Prostate gland (tissue), 2 donors: Measurements from ENCODE around the gene SMCR8. TPM values are rescaled to one million over a fixed set of nuclear protein-coding genes. Genes with fewer than 3 reads are reported as not detected.

Source experiments
- DNase-seq: peaks from one replicate; pipeline ENCODE4 v3.0.0-alpha.2; 2019; ENCODE audit warnings: low spot score
- H3K27ac ChIP-seq, 2 donors: fragments of 200-600 bp; sonication (generic); 2 replicates each; pipeline ENCODE4 v1.5.1; 2017 to 2019
- H3K27me3 ChIP-seq: fragments of 200-600 bp; sonication (generic); replicated peaks from 2 replicates; pipeline ENCODE4 v1.5.1; 2019; ENCODE audit not compliant: insufficient read depth
- H3K36me3 ChIP-seq, 2 donors: fragments of 200-600 bp; sonication (generic); 1 replicate in 1 of 2; 2 replicates in 1 of 2; pipeline versions ENCODE4 v1.5.1 to v1.8.1; 2017 to 2019
- H3K4me1 ChIP-seq: fragments of 200-600 bp; sonication (generic); replicated peaks from 2 replicates; pipeline ENCODE4 v1.5.1; 2019
- H3K4me3 ChIP-seq, 2 donors: fragments of 200-600 bp; sonication (generic); 2 replicates each; pipeline ENCODE4 v1.5.1; 2017 to 2019
- H3K9me3 ChIP-seq: fragments of 200-600 bp; sonication (generic); 2 replicates; pipeline ENCODE4 v1.5.1; 2017
- POLR2A ChIP-seq: fragments of 450-650 bp; IDR thresholded peaks from one replicate; pipeline ENCODE4 v1.6.1; 2016; ENCODE audit warnings: antibody characterized with exemption, mild to moderate bottlenecking
- POLR2AphosphoS5 ChIP-seq: sonication (generic); formaldehyde crosslinking; IDR thresholded peaks from one replicate; pipeline ENCODE4 v1.6.1; 2017; ENCODE audit warnings: antibody characterized with exemption
- WGBS: methylation state at CpG from one replicate; pipeline ENCODE4 v1.1.5; 2018; 5-methylcytosine and 5-hydroxymethylcytosine counted together
- intact Hi-C: fragments of 100-400 bp; cut with DNase I; formaldehyde crosslinking; loops from one replicate; pipeline ENCODE4 v1.14.2; 2022
- total RNA-seq, 2 donors: library from RNA; depleted of rRNA; stranded (reverse); fragments of >200 nt; gene quantifications; one replicate each; pipeline ENCODE4 v1.1.0, GENCODE V29; 2016
- TF ChIP-seq, protein P1 (sequence below), 4 experiments: fragments of 200-600 bp in 2 of 4; fragments of 450-650 bp in 2 of 4; sonication (generic) in 2 of 4; IDR thresholded peaks; 1 replicate in 3 of 4; 2 replicates in 1 of 4; pipeline ENCODE4 v1.5.1; 2016 to 2019; ENCODE audit warnings: antibody characterized with exemption in 4 of 4, mild to moderate bottlenecking in 2 of 4, moderate library complexity in 2 of 4

Gene SMCR8
- total RNA-seq, 2 donors from 2014 or later, result 19.0 to 25.3 TPM

- Histone ChIP-seq H3K4me1 (no peaks in the 10 kb centered on the region), H3K27me3 (no peaks in the 10 kb centered on the region), H3K27ac (no peak overlapping the region), H3K4me3 (no peak overlapping the region), H3K36me3 (no peaks in the 10 kb centered on the region), H3K9me3 (no peaks in the 10 kb centered on the region)
- TF ChIP-seq, protein P1, sequence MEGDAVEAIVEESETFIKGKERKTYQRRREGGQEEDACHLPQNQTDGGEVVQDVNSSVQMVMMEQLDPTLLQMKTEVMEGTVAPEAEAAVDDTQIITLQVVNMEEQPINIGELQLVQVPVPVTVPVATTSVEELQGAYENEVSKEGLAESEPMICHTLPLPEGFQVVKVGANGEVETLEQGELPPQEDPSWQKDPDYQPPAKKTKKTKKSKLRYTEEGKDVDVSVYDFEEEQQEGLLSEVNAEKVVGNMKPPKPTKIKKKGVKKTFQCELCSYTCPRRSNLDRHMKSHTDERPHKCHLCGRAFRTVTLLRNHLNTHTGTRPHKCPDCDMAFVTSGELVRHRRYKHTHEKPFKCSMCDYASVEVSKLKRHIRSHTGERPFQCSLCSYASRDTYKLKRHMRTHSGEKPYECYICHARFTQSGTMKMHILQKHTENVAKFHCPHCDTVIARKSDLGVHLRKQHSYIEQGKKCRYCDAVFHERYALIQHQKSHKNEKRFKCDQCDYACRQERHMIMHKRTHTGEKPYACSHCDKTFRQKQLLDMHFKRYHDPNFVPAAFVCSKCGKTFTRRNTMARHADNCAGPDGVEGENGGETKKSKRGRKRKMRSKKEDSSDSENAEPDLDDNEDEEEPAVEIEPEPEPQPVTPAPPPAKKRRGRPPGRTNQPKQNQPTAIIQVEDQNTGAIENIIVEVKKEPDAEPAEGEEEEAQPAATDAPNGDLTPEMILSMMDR (IDR thresholded peaks at IDR 0.05), result no peak
- no peak for TF ChIP-seq POLR2A
- 87% methylated on average over 8 of the region's 8 CpGs for WGBS
- DNase-seq, result no peak
- intact Hi-C loops, result no loop called here
These were observed 45.4 kb downstream of the SMCR8 start for GRCh38 chr17:18360518-18360917.

- TF ChIP-seq POLR2A, result no peak
- TF ChIP-seq, protein P1 (IDR thresholded peaks at IDR 0.05), result no peak
- TF ChIP-seq POLR2AphosphoS5, result no peak
- no peaks in the 10 kb centered on the region for H3K9me3 ChIP-seq
- H3K4me1 ChIP-seq, result no peaks in the 10 kb centered on the region
- no peaks in the 10 kb centered on the region for H3K36me3 ChIP-seq
- H3K27ac ChIP-seq, result peak overlapping the region; percentile 75 to 77
- no peak for DNase-seq
- no peaks in the 10 kb centered on the region for H3K27me3 ChIP-seq
- intact Hi-C loops, result no loop called here
- 42% methylated on average over 15 of the region's 15 CpGs for WGBS
- peak overlapping the region; percentile 69 to 91 for H3K4me3 ChIP-seq
These were observed 47.0 kb downstream of the SMCR8 start for GRCh38 chr17:18361837-18362697.

DNA sequence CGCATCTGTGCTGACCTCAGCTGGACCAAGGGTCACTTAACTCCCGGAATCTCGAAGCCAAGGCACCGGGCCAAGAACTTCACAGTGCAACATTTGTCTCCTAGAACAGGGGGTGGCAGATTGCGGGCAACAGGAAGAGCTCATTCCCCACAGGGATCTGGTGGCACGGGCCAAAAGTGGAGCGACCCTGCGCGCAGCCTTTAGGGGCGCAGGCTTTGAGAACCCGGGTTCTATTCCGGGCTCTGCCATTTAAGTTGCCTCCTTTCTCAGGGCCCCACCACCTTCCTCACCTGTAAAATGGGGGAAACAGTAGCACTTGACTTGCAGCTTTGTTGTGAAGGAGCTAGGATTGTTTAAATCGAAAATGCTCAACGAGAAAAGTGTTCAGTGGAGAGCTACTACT, 47.6 kb downstream of the SMCR8 start:
- DNase-seq, result peak; percentile 33
- no peaks in the 10 kb centered on the region for H3K27me3 ChIP-seq
- H3K9me3 ChIP-seq, result no peaks in the 10 kb centered on the region
- 1% methylated on average over 14 of the region's 14 CpGs for WGBS
- intact Hi-C loops, result no loop called here
- TF ChIP-seq POLR2A, result no peak
- TF ChIP-seq, protein P1 (IDR thresholded peaks at IDR 0.05), result no peak
- peak overlapping the region; percentile 75 to 77 for H3K27ac ChIP-seq
- no peaks in the 10 kb centered on the region for H3K4me1 ChIP-seq
- peak overlapping the region; percentile 69 to 91 for H3K4me3 ChIP-seq
- H3K36me3 ChIP-seq, result no peaks in the 10 kb centered on the region

DNA sequence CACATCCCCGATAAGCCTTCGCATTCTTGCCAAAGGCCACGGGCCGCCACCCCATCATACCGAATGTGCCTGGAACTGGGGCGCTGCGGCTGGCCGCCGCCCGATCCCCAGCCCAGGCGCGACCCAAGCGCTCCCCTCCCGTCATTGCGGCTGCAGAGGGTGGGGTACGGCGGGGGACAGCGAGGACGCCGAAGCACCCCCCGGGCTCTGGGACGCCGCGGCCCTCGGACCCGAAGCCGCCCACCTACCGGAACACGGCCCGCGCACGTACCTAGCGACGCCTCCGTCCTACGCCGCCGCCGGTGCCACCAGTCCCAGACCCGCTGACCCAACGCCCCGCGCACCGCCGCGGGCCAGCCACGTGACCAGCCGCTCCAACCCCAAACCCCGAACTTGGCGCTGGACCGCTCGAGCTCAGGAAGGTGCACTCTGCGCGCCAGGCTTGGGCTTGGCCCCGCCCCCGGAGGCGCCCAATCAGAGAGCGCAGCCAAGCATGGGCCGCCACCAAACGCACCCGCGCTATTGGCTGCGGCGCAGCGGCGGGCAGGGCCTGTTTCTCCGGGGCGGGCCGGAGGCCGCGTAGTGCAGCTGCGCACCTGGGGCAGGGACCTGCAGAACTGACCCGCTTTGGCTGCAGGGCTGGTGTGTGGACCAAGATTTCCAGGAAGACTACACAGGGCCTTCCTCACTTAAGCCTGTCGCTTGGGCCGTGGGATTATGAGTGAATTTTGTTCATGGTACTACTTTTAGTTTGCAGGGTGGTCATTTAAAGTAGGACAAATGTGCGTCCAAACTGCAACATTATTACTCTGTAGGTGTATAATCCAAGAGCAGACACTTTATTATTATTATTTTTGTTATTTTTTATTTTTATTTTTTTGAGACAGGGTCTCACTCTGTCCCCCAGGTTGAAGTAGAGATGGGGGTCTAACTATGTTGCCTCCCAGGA, 48.3 kb downstream of the SMCR8 start, which contains the start of gene SHMT1:
Gene SHMT1 (minus strand): TSS at position 450 of the 949 bp plus-strand sequence. CDS start 7,569 bp downstream, outside the sequence.
- no peaks in the 10 kb centered on the region for H3K9me3 ChIP-seq
- H3K36me3 ChIP-seq, result no peaks in the 10 kb centered on the region
- intact Hi-C loops, result no loop called here
- peak within 1 kb of the TSS; percentile 69 to 91 for H3K4me3 ChIP-seq
- peak; percentile 95 for TF ChIP-seq POLR2AphosphoS5
- TF ChIP-seq, protein P1 (IDR thresholded peaks at IDR 0.05), result peak in 2 of 4 experiments; percentile 7 to 35
- TF ChIP-seq POLR2A, result peak; percentile 85
- no peaks in the 10 kb centered on the region for H3K27me3 ChIP-seq
- under 1% methylated on average over 59 of the region's 76 CpGs for WGBS
- DNase-seq, result peak; percentile 95
- no peaks in the 10 kb centered on the region for H3K4me1 ChIP-seq
- peak within 1 kb of the TSS; percentile 75 to 77 for H3K27ac ChIP-seq
